Neural cell (in vitro differentiated cells): ENCODE measurements around the gene RNF4. TPM values are rescaled to one million over a fixed set of nuclear protein-coding genes. Genes with fewer than 3 reads are reported as not detected.

Experiments
- H2AFZ ChIP-seq: fragments of 200-600, 300-800 bp; sonication (generic), shearing (Covaris generic); 2 replicates; pipeline ENCODE4 v1.6.0; 2014; ENCODE audit warnings: low read depth, mild to moderate bottlenecking, antibody characterized with exemption, low read length, moderate library complexity
- H3F3A ChIP-seq: fragments of 200-600 bp; shearing (Covaris generic); 2 replicates; pipeline ENCODE4 v1.6.1; 2016; ENCODE audit warnings: mild to moderate bottlenecking, moderate library complexity, mixed read lengths, antibody characterized with exemption, low read length; ENCODE audit not compliant: insufficient read depth, poor library complexity, severe bottlenecking
- H3K27ac ChIP-seq: fragments of 200-600, 300-800 bp; sonication (generic), shearing (Covaris generic); 2 replicates; pipeline ENCODE4 v1.5.1; 2014; ENCODE audit warnings: mild to moderate bottlenecking, low read length, moderate library complexity
- H3K27me3 ChIP-seq: fragments of 300-800, 200-600 bp; sonication (generic), shearing (Covaris generic); 2 replicates; pipeline ENCODE4 v1.6.0; 2014; ENCODE audit warnings: mild to moderate bottlenecking, low read depth, low read length, moderate library complexity; ENCODE audit not compliant: insufficient read depth
- H3K36me3 ChIP-seq: fragments of 300-800, 200-600 bp; sonication (generic), shearing (Covaris generic); 2 replicates; pipeline ENCODE4 v1.5.1; 2014; ENCODE audit warnings: mild to moderate bottlenecking, antibody characterized with exemption, low read length, moderate library complexity; ENCODE audit not compliant: insufficient read depth
- H3K4me2 ChIP-seq: fragments of 300-800, 200-600 bp; sonication (generic), shearing (Covaris generic); 2 replicates; pipeline ENCODE4 v1.6.0; 2014; ENCODE audit warnings: mild to moderate bottlenecking, low read length
- H3K4me3 ChIP-seq: fragments of 300-800, 200-600 bp; sonication (generic), shearing (Covaris generic); 2 replicates; pipeline ENCODE4 v1.5.1; 2014; ENCODE audit warnings: mild to moderate bottlenecking, low read length, moderate library complexity
- H3K79me2 ChIP-seq: fragments of 200-600 bp; shearing (Covaris generic); replicated peaks from 2 replicates; pipeline ENCODE4 v1.6.0; 2014; ENCODE audit warnings: mild to moderate bottlenecking, low read length, moderate library complexity; ENCODE audit not compliant: insufficient read depth
- H3K9ac ChIP-seq: fragments of 300-800, 200-600 bp; sonication (generic), shearing (Covaris generic); 2 replicates; pipeline ENCODE4 v1.6.1; 2016; ENCODE audit warnings: mild to moderate bottlenecking, low read length, mixed read lengths
- H3K9me2 ChIP-seq: fragments of 200-600 bp; shearing (Covaris generic); 2 replicates; pipeline ENCODE4 v1.6.1; 2016; ENCODE audit warnings: mild to moderate bottlenecking, low read length, mixed read lengths; ENCODE audit not compliant: insufficient read depth
- H3K9me3 ChIP-seq: fragments of 200-600, 300-800 bp; sonication (generic), shearing (Covaris generic); 2 replicates; pipeline ENCODE4 v1.6.1; 2016; ENCODE audit warnings: mild to moderate bottlenecking, mixed run types, low read length, moderate library complexity, mixed read lengths
- H4K20me1 ChIP-seq: fragments of 200-600 bp; shearing (Covaris generic); 2 replicates; pipeline ENCODE4 v1.6.1; 2016; ENCODE audit warnings: mild to moderate bottlenecking, mixed run types; ENCODE audit not compliant: insufficient read depth
- CTCF ChIP-seq: fragments of 450-650 bp; IDR thresholded peaks from 2 replicates; pipeline ENCODE4 v1.5.1; 2014; ENCODE audit warnings: antibody characterized with exemption, mild to moderate bottlenecking, moderate library complexity; ENCODE audit not compliant: poor library complexity, severe bottlenecking
- EP300 ChIP-seq: fragments of 450-650 bp; conservative IDR thresholded peaks from 2 replicates; pipeline ENCODE4 v1.6.1; 2014; ENCODE audit warnings: antibody characterized with exemption, mild to moderate bottlenecking, moderate library complexity; ENCODE audit not compliant: poor library complexity, severe bottlenecking
- EZH2 ChIP-seq: fragments of 200-600, 300-800 bp; shearing (Covaris generic), sonication (generic); IDR thresholded peaks from 2 replicates; pipeline ENCODE4 v1.6.1; 2014; ENCODE audit warnings: antibody characterized with exemption, low read length, borderline replicate concordance, mild to moderate bottlenecking; ENCODE audit not compliant: insufficient read depth, poor library complexity, severe bottlenecking
- MXI1 ChIP-seq: fragments of 450-650 bp; conservative IDR thresholded peaks from 2 replicates; pipeline ENCODE4 v1.6.1; 2014; ENCODE audit warnings: antibody characterized with exemption, mild to moderate bottlenecking; ENCODE audit not compliant: poor library complexity, severe bottlenecking
- POLR2AphosphoS5 ChIP-seq: IDR thresholded peaks from 2 replicates; pipeline ENCODE4 v1.6.1; 2012
- RAD21 ChIP-seq: fragments of 450-650 bp; conservative IDR thresholded peaks from 2 replicates; pipeline ENCODE4 v1.6.1; 2014; ENCODE audit warnings: antibody characterized with exemption, mild to moderate bottlenecking, moderate library complexity
- REST ChIP-seq: IDR thresholded peaks from 2 replicates; pipeline ENCODE4 v1.6.1; 2012; ENCODE audit warnings: borderline replicate concordance
- SMC3 ChIP-seq: fragments of 450-650 bp; conservative IDR thresholded peaks from 2 replicates; pipeline ENCODE4 v1.6.1; 2014; ENCODE audit warnings: antibody characterized with exemption, mild to moderate bottlenecking, moderate library complexity; ENCODE audit not compliant: poor library complexity
- TAF1 ChIP-seq: IDR thresholded peaks from 2 replicates; pipeline ENCODE4 v1.6.1; 2012; ENCODE audit warnings: low read depth
- polyA plus RNA-seq: library from polyadenylated mRNA; depleted of rRNA; stranded (reverse); fragments of >200 nt; gene quantifications from 2 replicates; pipeline ENCODE4 v1.2.3, GENCODE V29; 2014

Gene RNF4
- polyA plus RNA-seq, 1 donor from 2014 or later: 48.2 TPM

- H3K9me2 ChIP-seq: no peaks in the 10 kb centered on the region
- H3F3A ChIP-seq: no peaks in the 10 kb centered on the region
- TF ChIP-seq TAF1 (no peak), EP300 (no peak), CTCF (no peak), EZH2 (no peak), POLR2AphosphoS5 (no peak), REST (no peak), RAD21 (no peak), SMC3 (no peak), MXI1 (no peak)
- H3K27me3 ChIP-seq: no peaks in the 10 kb centered on the region
- no peaks in the 10 kb centered on the region for H4K20me1 ChIP-seq
- no peak overlapping the region for H2AFZ ChIP-seq
- no peaks in the 10 kb centered on the region for H3K36me3 ChIP-seq
- H3K27ac ChIP-seq: no peak overlapping the region
- no peaks in the 10 kb centered on the region for H3K9me3 ChIP-seq
- H3K4me3 ChIP-seq: no peak overlapping the region
- peaks cover 73% of the 10 kb centered on the region for H3K79me2 ChIP-seq
- H3K4me2 ChIP-seq: no peak overlapping the region
- no peak overlapping the region for H3K9ac ChIP-seq
Observed at GRCh38 chr4:2472187-2472586, 3.3 kb downstream of the RNF4 start.

GRCh38 chr4:2478229-2478628, 9.3 kb downstream of the RNF4 start:
- TF ChIP-seq EZH2: no peak
- TF ChIP-seq POLR2AphosphoS5: no peak
- TF ChIP-seq REST: no peak
- TF ChIP-seq SMC3: no peak
- TF ChIP-seq RAD21: no peak
- TF ChIP-seq CTCF: no peak
- no peak for TF ChIP-seq TAF1
- no peak for TF ChIP-seq EP300
- no peak for TF ChIP-seq MXI1
- no peak overlapping the region for H3K9ac ChIP-seq
- no peaks in the 10 kb centered on the region for H3K9me3 ChIP-seq
- peaks cover 86% of the 10 kb centered on the region for H3K79me2 ChIP-seq
- H2AFZ ChIP-seq: no peak overlapping the region
- no peaks in the 10 kb centered on the region for H3K9me2 ChIP-seq
- H3K4me3 ChIP-seq: no peak overlapping the region
- H3F3A ChIP-seq: no peaks in the 10 kb centered on the region
- peaks cover 8% of the 10 kb centered on the region for H4K20me1 ChIP-seq
- H3K36me3 ChIP-seq: no peaks in the 10 kb centered on the region
- H3K4me2 ChIP-seq: no peak overlapping the region
- no peaks in the 10 kb centered on the region for H3K27me3 ChIP-seq
- no peak overlapping the region for H3K27ac ChIP-seq
